GM21723 (cell line): Measurements from ENCODE around the gene GRM7.

Source experiments
- ATAC-seq: cut with Tn5 transposase; IDR thresholded peaks from one replicate; pipeline ENCODE4 v1.9.1; 2021; ENCODE audit warnings: mild to moderate bottlenecking, moderate library complexity; ENCODE audit not compliant: unreplicated experiment

Gene GRM7

GRCh38 chr3:7697548-7697947 lies 836.6 kb downstream of the GRM7 start:
- ATAC-seq, result no peak

GRCh38 chr3:7700539-7700938 lies 839.6 kb downstream of the GRM7 start:
- no peak for ATAC-seq

GRCh38 chr3:7700977-7701376 lies 840.1 kb downstream of the GRM7 start:
- ATAC-seq, result no peak

GRCh38 chr3:7707187-7707586 lies 846.3 kb downstream of the GRM7 start:
- no peak for ATAC-seq

- ATAC-seq, result no peak
Measured at GRCh38 chr3:7709376-7710082, 848.6 kb downstream of the GRM7 start.

- no peak for ATAC-seq
Measured at GRCh38 chr3:7710284-7710683, 849.4 kb downstream of the GRM7 start.

GRCh38 chr3:7713724-7714123 lies 852.8 kb downstream of the GRM7 start:
- ATAC-seq, result no peak

- no peak for ATAC-seq
Measured at GRCh38 chr3:7720649-7721297, 859.9 kb downstream of the GRM7 start.

GRCh38 chr3:7721869-7722268 lies 861.0 kb downstream of the GRM7 start:
- ATAC-seq, result no peak

GRCh38 chr3:7728566-7729519 lies 867.9 kb downstream of the GRM7 start:
- no peak for ATAC-seq

- no peak for ATAC-seq
Measured at GRCh38 chr3:7733933-7734332, 873.0 kb downstream of the GRM7 start.

GRCh38 chr3:7734456-7734855 lies 873.5 kb downstream of the GRM7 start:
- ATAC-seq, result no peak

GRCh38 chr3:7737263-7737662 lies 876.3 kb downstream of the GRM7 start:
- ATAC-seq, result no peak

- no peak for ATAC-seq
Measured at GRCh38 chr3:7739754-7740153, 878.8 kb downstream of the GRM7 start.

- no peak for ATAC-seq
Measured at GRCh38 chr3:7740458-7740857, 879.5 kb downstream of the GRM7 start.

- ATAC-seq, result no peak
Measured at GRCh38 chr3:7744850-7745249, 883.9 kb downstream of the GRM7 start.

- no peak for ATAC-seq
Measured at GRCh38 chr3:7745711-7746110, 884.8 kb downstream of the GRM7 start.

- ATAC-seq, result no peak
Measured at GRCh38 chr3:7749931-7750695, 889.2 kb downstream of the GRM7 start.

- no peak for ATAC-seq
Measured at GRCh38 chr3:7752005-7752404, 891.1 kb downstream of the GRM7 start.

- ATAC-seq, result no peak
Measured at GRCh38 chr3:7754653-7755441, 893.9 kb downstream of the GRM7 start.
